Measurements from ENCODE around the gene NUBP1. TPM values are rescaled to one million over a fixed set of nuclear protein-coding genes. Genes with fewer than 3 reads are reported as not detected.

Gene NUBP1
- total RNA-seq, 1 donor from 2014 or later = 26.0 TPM

GRCh38 chr16:10805334-10805733, 61.7 kb downstream of the NUBP1 start:
- TF ChIP-seq CTCF (IDR thresholded peaks at IDR 0.05; ENCODE audit: insufficient read depth, low read length, poor library complexity, severe bottlenecking) = no peak
- H3K27me3 ChIP-seq (ENCODE audit: control insufficient read depth, insufficient read depth, low read length) = no peaks in the 10 kb centered on the region
- no peaks in the 10 kb centered on the region for H3K36me3 ChIP-seq (ENCODE audit: control insufficient read depth, insufficient read depth, low read length)
- H3K4me3 ChIP-seq (ENCODE audit: low read depth, low read length) = no peak overlapping the region
- no peak for DNase-seq (ENCODE audit: low read depth)

DNA sequence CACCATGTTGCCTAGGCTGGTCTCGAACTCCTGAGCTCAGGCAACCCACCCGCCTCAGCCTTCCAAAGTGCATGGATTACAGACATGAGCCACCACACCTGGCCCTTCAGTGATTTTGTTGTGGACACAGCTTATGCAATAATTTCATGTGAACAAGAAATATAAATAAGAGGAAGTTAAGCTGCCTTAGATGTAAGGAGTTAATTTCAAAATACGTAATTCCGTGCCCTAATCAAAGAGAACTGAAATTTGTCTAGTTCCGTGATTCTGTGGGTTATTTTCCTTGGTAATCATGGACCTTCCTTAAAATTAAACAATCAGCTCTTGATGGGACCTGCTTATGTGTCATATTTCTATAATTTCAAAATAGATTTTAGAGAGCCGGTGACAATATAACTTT, 63.1 kb downstream of the NUBP1 start:
- no peaks in the 10 kb centered on the region for H3K27me3 ChIP-seq (ENCODE audit: control insufficient read depth, insufficient read depth, low read length)
- H3K4me3 ChIP-seq (ENCODE audit: low read depth, low read length) = no peak overlapping the region
- H3K36me3 ChIP-seq (ENCODE audit: control insufficient read depth, insufficient read depth, low read length) = no peaks in the 10 kb centered on the region
- DNase-seq (ENCODE audit: low read depth) = no peak
- TF ChIP-seq CTCF (IDR thresholded peaks at IDR 0.05; ENCODE audit: insufficient read depth, low read length, poor library complexity, severe bottlenecking) = no peak

- DNase-seq (ENCODE audit: low read depth) = no peak
- Histone ChIP-seq H3K27me3 (ENCODE audit: control insufficient read depth, insufficient read depth, low read length) (no peaks in the 10 kb centered on the region), H3K36me3 (ENCODE audit: control insufficient read depth, insufficient read depth, low read length) (no peaks in the 10 kb centered on the region), H3K4me3 (ENCODE audit: low read depth, low read length) (no peak overlapping the region)
- TF ChIP-seq CTCF (IDR thresholded peaks at IDR 0.05; ENCODE audit: insufficient read depth, low read length, poor library complexity, severe bottlenecking) = no peak
Measured at GRCh38 chr16:10808218-10808617, 64.6 kb downstream of the NUBP1 start.

DNA sequence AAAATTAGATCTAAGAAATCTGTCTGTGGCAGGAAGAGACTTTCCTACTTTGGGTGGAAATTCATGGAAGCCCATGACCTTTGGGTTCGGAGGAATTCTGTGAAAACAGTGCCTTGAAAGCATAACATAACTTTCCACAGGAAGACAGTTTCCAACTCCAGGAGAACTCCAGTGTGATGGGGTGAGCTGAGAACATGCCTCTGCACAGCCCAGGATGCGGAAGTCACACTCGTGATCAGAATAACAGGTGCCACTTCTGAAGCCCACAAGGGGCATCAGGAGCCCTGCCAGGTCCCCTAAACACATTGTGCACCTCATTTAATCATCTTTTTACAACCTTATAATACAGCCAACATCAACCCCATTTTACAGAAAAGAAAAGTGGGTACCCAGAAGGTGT, 65.2 kb downstream of the NUBP1 start:
- DNase-seq (ENCODE audit: low read depth) = no peak
- H3K36me3 ChIP-seq (ENCODE audit: control insufficient read depth, insufficient read depth, low read length) = no peaks in the 10 kb centered on the region
- no peak for TF ChIP-seq CTCF (IDR thresholded peaks at IDR 0.05; ENCODE audit: insufficient read depth, low read length, poor library complexity, severe bottlenecking)

DNA sequence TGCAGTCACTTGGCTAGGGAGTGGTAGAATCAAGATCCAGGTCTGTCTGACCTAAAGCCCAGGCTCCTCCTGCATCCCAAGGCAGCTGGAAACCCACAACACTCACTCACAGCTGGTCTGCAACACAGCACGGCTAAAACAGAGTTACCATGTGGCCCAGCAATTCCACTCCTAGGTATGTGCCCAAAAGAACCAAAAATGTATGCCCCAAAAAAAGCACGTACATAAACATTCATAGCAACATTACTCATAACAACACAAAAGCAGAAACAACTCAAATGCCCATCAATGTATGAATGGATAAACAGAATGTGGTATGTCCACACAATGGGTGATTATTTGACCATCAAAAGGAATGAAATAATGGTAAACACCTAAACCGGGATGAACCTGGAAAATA, 66.1 kb downstream of the NUBP1 start:
- H3K36me3 ChIP-seq (ENCODE audit: control insufficient read depth, insufficient read depth, low read length) = no peaks in the 10 kb centered on the region
- H3K4me3 ChIP-seq (ENCODE audit: low read depth, low read length) = no peak overlapping the region
- TF ChIP-seq CTCF (IDR thresholded peaks at IDR 0.05; ENCODE audit: insufficient read depth, low read length, poor library complexity, severe bottlenecking) = no peak
- H3K27me3 ChIP-seq (ENCODE audit: control insufficient read depth, insufficient read depth, low read length) = no peaks in the 10 kb centered on the region
- no peak for DNase-seq (ENCODE audit: low read depth)

More for the DNA sequence above, 65.2 kb downstream of the NUBP1 start:
- no peak overlapping the region for H3K4me3 ChIP-seq (ENCODE audit: low read depth, low read length)
- H3K27me3 ChIP-seq (ENCODE audit: control insufficient read depth, insufficient read depth, low read length) = no peaks in the 10 kb centered on the region

- Histone ChIP-seq H3K4me3 (ENCODE audit: low read depth, low read length) (no peak overlapping the region), H3K27me3 (ENCODE audit: control insufficient read depth, insufficient read depth, low read length) (peaks cover 4% of the 10 kb centered on the region), H3K36me3 (ENCODE audit: control insufficient read depth, insufficient read depth, low read length) (no peaks in the 10 kb centered on the region)
- no peak for TF ChIP-seq CTCF (IDR thresholded peaks at IDR 0.05; ENCODE audit: insufficient read depth, low read length, poor library complexity, severe bottlenecking)
- no peak for DNase-seq (ENCODE audit: low read depth)
Measured at GRCh38 chr16:10812312-10813098, 68.9 kb downstream of the NUBP1 start.

Data from kidney epithelial cell (primary cell).